Measurements from ENCODE around the gene NAT14.
"Not testable (repeated sequence)": the region's sequence is repeated elsewhere in the genome, so short reads cannot be mapped to it uniquely, and the experiment has no call there.

The NAT14 gene

GRCh38 chr19:55486971-55487923, 2.3 kb downstream of the NAT14 start:
- FAIRE-seq = peak; percentile 35

DNA sequence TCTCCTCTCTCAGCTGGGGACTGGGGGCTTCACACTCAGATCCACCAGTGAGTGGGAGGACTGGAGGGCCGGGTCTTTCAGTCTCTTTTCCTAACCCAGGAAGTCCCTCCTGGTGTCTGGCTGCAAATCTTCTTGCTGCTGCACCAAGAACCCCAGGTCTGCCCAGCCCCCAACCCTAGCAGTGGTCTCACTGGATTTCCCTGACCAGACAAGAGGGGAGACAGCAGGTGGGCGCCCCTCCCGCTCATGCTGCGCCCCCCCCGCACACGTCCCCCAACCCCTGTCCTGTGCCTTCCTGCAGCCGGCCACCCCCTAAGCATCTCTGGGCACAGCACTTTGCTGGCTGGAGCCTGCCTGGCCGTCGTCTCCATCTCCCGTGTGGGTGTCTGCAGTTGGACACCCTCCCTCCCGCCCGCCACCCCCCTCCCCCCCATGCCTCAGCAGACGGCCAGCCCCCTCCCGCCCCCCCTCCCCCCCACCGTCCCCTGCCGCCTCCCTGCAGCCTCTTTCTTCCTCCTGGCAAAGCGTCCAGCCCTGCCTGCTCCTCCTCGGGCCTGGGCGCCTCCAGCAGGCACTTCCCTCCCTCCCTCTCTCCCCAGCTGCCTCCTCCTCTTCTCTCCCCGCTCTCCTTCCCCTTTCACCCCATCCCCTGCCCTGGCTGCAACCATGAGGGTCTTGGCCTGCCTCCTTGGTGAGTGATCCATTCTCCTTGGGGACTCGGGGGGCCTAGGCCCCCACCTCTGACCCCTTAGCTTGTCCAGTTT, 3.1 kb downstream of the NAT14 start, which contains the start of gene SSC5D:
SSC5D (plus strand) TSS at position 513 of the 764 bp plus-strand sequence; CDS start at position 667, 154 bp downstream.
- FAIRE-seq (no peak), DNase-seq (ENCODE audit: low spot score) (peak; percentile 43)

More at GRCh38 chr19:55486971-55487923, 2.3 kb downstream of the NAT14 start:
- DNase-seq (ENCODE audit: low spot score) = no peak

GRCh38 chr19:55488986-55489710, 4.2 kb downstream of the NAT14 start:
- DNase-seq (ENCODE audit: low spot score) = no peak
- FAIRE-seq = no peak

GRCh38 chr19:55489711-55490477, 4.9 kb downstream of the NAT14 start:
- FAIRE-seq = no peak
- DNase-seq (ENCODE audit: low spot score) = no peak

DNA sequence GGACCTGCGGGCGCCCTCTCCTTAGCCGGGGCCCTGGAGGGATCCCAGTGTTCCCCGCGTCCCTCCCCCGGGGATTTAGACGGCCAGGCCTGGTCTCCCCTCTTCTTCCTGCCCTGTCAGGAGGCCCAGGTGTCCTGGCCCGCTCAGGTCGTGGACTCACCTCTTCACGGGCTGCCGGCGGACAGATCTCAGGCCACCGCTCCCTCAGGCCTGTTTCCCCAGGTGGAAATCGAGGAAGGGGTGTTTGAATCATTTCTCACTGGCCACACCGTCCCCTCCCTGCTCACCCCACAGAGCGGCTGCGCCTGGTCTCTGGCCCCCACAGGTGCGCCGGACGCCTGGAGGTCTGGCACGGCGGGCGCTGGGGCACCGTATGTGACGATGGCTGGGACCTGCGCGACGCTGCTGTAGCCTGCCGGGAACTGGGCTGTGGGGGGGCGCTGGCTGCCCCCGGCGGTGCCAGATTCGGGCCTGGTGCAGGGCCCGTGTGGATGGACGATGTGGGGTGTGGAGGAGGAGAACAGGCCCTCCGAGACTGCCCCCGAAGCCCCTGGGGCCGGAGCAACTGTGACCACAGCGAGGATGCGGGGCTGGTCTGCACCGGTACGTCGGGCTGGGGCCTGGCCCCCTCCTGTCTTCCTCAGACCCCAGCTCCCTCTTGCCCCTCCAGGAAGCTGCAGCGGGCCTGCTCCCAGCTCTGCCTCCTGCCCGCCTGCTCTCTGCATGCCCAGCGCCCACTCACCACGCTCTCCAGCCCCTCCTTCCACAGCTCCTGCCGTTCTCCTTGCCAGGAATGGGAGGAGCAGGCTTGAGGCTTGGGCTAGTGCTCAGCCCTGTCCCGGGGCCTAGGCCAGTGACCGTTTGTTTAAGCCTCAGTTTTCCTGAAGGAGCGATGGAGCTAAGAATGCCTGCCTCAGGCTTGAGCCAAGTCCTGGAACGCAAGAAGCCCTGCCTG, 5.8 kb downstream of the NAT14 start:
- DNase-seq (ENCODE audit: low spot score) (no peak), FAIRE-seq (no peak)

- FAIRE-seq (no peak), DNase-seq (ENCODE audit: low spot score) (no peak)
These were observed 6.8 kb downstream of the NAT14 start for GRCh38 chr19:55491546-55492360.

DNA sequence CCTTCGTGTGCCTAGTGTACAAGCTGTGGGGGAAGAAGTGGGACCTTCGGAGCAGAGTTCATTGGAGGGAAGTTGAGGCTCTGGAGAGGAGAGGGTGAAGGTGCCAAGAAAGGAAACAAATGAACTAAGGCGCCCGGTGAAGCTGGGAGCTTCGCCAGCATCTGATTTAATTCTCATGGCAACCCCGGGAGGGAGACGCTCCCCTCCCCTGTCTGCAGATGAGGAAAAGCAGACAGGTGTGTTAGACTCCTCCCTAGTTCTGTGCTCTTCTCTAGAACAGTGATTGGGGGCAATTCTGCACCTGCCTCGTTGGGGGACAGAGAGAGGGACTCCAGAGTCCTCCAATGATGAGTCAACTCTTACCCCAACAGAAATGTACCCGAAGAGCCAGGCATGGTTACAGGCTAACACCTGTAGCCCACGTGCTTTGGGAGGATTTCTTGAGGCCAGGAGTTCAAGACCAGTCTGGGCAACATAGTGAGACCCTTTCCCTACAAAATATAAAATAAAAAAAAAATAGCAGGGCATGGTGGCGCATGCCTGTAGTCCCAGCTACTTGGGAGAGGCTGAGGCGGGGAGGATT, 7.5 kb downstream of the NAT14 start:
- FAIRE-seq (no peak), DNase-seq (ENCODE audit: low spot score) (no peak)

DNA sequence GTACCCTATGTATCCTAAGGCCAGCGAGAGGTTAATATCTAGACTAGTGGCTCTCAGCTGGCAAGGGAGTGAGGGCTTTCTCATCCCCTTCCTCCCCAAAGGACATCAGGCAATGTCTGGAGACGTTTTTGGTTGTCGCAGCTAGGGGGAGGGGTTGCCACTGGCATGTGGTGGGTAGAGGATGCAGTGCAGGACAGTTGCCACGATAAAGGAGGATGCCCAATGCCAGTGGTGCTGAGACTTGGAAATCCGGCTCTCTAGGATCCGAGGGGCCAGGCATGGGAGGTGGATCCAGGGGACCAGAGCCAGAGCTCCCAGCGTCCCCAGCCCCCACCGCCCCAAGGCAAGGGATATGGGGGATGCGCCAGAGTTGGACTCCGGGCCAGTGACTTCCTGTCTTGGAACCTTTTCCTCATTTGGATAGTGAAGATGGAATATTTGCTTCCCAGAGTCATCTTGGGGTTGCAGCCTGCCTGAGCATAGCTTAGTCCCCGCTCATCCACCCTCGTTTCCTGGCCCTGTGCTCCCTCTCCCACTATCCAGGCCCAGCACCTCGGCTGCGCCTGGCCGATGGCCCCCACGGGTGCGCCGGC, 8.2 kb downstream of the NAT14 start:
- DNase-seq (ENCODE audit: low spot score) = no peak
- no peak for FAIRE-seq

GRCh38 chr19:55493645-55494171, 8.7 kb downstream of the NAT14 start:
- no peak for FAIRE-seq
- no peak for DNase-seq (ENCODE audit: low spot score)

GRCh38 chr19:55494172-55494761, 9.3 kb downstream of the NAT14 start:
- FAIRE-seq = no peak

GRCh38 chr19:55495646-55496349, 10.8 kb downstream of the NAT14 start:
- no peak for DNase-seq (ENCODE audit: low spot score)
- FAIRE-seq = no peak

More at GRCh38 chr19:55494172-55494761, 9.3 kb downstream of the NAT14 start:
- no peak for DNase-seq (ENCODE audit: low spot score)

DNA sequence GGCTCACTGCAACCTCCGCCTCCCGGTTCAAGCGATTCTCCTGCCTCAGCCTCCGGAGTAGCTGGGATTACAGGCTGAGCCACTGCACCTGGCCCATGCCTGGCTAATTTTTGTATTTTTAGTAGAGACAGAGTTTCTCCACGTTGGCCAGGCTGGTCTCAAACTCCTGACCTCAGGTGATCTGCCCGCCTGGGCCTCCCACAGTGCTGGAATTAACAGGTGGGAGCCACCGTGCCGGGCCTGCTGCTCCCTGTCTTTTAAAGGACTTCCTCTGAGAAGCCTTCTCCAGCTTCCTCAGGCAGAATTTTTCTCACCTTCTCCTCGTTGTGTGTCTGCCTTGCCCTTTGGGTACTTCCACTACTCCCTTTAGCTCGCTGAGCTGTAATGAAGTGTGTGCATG, 11.8 kb downstream of the NAT14 start:
- not testable (repeated sequence) for FAIRE-seq; DNase-seq (ENCODE audit: low spot score)

GRCh38 chr19:55497763-55498162, 12.8 kb downstream of the NAT14 start:
- DNase-seq (ENCODE audit: low spot score) = no peak
- no peak for FAIRE-seq

GRCh38 chr19:55498246-55498840, 13.4 kb downstream of the NAT14 start:
- DNase-seq (ENCODE audit: low spot score) (no peak), FAIRE-seq (no peak)

DNA sequence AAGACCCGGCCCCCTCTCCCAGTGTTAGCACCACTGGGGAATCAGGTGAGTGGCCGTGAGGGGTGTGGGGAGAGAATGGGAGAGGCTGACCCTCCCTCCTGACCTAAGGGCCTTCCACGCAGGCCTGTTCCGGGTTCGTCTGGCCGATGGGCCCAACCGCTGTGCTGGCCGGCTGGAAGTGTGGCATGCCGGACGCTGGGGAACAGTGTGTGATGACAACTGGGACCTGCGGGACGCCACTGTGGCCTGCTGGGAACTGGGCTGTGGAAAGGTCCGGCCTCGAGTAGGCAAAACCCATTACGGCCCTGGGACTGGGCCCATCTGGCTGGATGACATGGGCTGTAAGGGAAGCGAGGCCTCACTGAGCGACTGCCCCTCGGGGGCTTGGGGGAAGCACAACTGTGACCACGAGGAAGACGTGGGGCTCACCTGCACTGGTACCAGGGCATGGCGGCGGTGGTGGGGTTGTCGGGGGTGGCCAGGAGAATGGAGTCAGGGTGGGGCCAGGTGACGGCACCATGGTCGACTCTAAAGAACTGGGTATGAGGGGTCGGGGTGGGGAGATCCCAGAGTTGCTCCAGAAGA, 15.5 kb downstream of the NAT14 start:
- FAIRE-seq = no peak
- no peak for DNase-seq (ENCODE audit: low spot score)
